ENCODE measurements around the gene LYSMD2.

DNA sequence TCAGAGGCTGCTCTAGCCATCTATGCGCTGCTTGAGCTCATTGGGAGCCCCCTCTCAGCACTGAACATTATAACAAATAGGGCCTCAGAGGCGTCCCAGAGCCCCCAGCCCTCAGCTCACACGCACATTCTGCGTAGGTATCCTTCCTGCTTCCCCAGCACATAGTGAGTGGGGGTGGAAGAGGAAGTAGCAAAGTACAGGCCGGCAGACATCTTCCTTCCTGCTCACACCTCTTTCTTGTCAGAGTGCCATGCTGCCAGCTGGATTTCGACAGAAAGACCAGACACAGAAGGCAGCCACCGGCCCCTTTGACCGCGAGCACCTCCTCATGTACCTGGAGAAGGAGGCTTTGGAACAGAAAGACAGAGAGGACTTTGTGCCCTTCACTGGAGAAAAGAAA lies 30.6 kb upstream of the LYSMD2 start:
- TF ChIP-seq POLR2AphosphoS5 (IDR thresholded peaks at IDR 0.05; ENCODE audit: borderline replicate concordance, low read depth, low read length) (no peak), FOXP2 (optimal IDR thresholded peaks at IDR 0.05; ENCODE audit: control extremely low read depth, extremely low read length, insufficient read depth) (no peak)
